GM12878 (cell line): ENCODE results near the gene CIAO2A. TPM values are rescaled to one million over a fixed set of nuclear protein-coding genes. Genes with fewer than 3 reads are reported as not detected.

ENCODE experiments used
- ATAC-seq: fragments of 200-7000 bp; cut with Tn5 transposase; 3 replicates; pipeline ENCODE4 v1.9.1; 2020; ENCODE audit warnings: mild to moderate bottlenecking, moderate library complexity
- BruUV-seq: library from RNA; stranded (reverse); fragments of 400-500 nt; replicated peaks from 2 replicates; lab custom pipeline; 2021; lab: Mats Ljungman, UMichigan
- CTCF ChIA-PET: fragments of 300-600 bp; sonication (Branson Sonifier 250); formaldehyde crosslinking; extraction: SDS; loops from one replicate; lab custom pipeline; 2021; ENCODE audit warnings: inconsistent platforms; lab: Yijun Ruan, JAX
- POLR2A ChIA-PET: fragments of 350-600 bp; formaldehyde crosslinking; extraction: SDS; loops from one replicate; lab custom pipeline; 2021; ENCODE audit warnings: inconsistent platforms; lab: Charles Lee
- RAD21 ChIA-PET: fragments of 300-600 bp; sonication (Branson Sonifier 250); formaldehyde crosslinking; loops from one replicate; lab custom pipeline; 2023; ENCODE audit warnings: antibody characterized with exemption; ENCODE audit not compliant: unreplicated experiment; lab: Charles Lee
- SMC1A ChIA-PET: fragments of 300-600 bp; sonication (Branson Sonifier 250); formaldehyde crosslinking; loops from one replicate; lab custom pipeline; 2023; ENCODE audit not compliant: unreplicated experiment, uncharacterized antibody; lab: Charles Lee
- DNase-seq: peaks from one replicate; pipeline ENCODE4 v3.0.0-alpha.2; 2011; ENCODE audit warnings: low read depth, low spot score
- FAIRE-seq: peaks from 3 replicates; lab custom pipeline; 2011; peaks lifted over from hg19 to GRCh38; lab: Jason Lieb, UNC
- H2AFZ ChIP-seq: 2 replicates; pipeline ENCODE4 v1.6.0; 2011; ENCODE audit warnings: low read depth, low read length, control low read depth; ENCODE audit not compliant: control insufficient read depth
- H3K27ac ChIP-seq: 2 replicates; pipeline ENCODE4 v1.5.1; 2011; ENCODE audit warnings: control low read depth; ENCODE audit not compliant: control insufficient read depth, insufficient read depth
- H3K27me3 ChIP-seq, 2 experiments: replicated peaks in 1 of 2; 2 replicates each; pipeline versions ENCODE4 v1.6.0 to v1.6.1; 2011; ENCODE audit warnings: low read length in 1 of 2; ENCODE audit not compliant: control insufficient read depth in 2 of 2, insufficient read depth in 2 of 2
- H3K36me3 ChIP-seq, 2 experiments: 2 replicates each; pipeline ENCODE4 v1.5.1; 2011; ENCODE audit warnings: low read length in 1 of 2; ENCODE audit not compliant: control insufficient read depth in 2 of 2, insufficient read depth in 2 of 2
- H3K4me1 ChIP-seq: 2 replicates; pipeline ENCODE4 v1.6.1; 2011; ENCODE audit warnings: mild to moderate bottlenecking, low read length, moderate library complexity, mixed read lengths; ENCODE audit not compliant: control insufficient read depth, insufficient read depth
- H3K4me2 ChIP-seq: 2 replicates; pipeline ENCODE4 v1.6.0; 2011; ENCODE audit warnings: control low read depth; ENCODE audit not compliant: control insufficient read depth, insufficient read depth
- H3K4me3 ChIP-seq: fragments of 200-600 bp; sonication (generic); 2 replicates; pipeline ENCODE4 v1.5.1; 2016
- H3K79me2 ChIP-seq: 2 replicates; pipeline ENCODE4 v1.6.0; 2011; ENCODE audit warnings: low read length; ENCODE audit not compliant: control insufficient read depth, insufficient read depth
- H3K9ac ChIP-seq: 2 replicates; pipeline ENCODE4 v1.8.0; 2011; ENCODE audit warnings: low read length, control low read depth, mixed read lengths; ENCODE audit not compliant: control insufficient read depth, insufficient read depth
- H3K9me3 ChIP-seq: replicated peaks from 3 replicates; pipeline ENCODE4 v1.5.1; 2011; ENCODE audit warnings: mild to moderate bottlenecking, low read length; ENCODE audit not compliant: control insufficient read depth, insufficient read depth
- H4K20me1 ChIP-seq: 2 replicates; pipeline ENCODE4 v1.6.0; 2011; ENCODE audit not compliant: control insufficient read depth, insufficient read depth
- IKZF2 ChIP-seq, 2 experiments: fragments of 450-650 bp; IDR thresholded peaks; 2 replicates each; pipeline ENCODE4 v1.6.1; 2017; ENCODE audit warnings: mild to moderate bottlenecking in 2 of 2, moderate library complexity in 2 of 2
- MTA2 ChIP-seq: fragments of 450-650 bp; IDR thresholded peaks from 2 replicates; pipeline ENCODE4 v1.6.1; 2016; ENCODE audit warnings: low read depth, mild to moderate bottlenecking, moderate library complexity
- PRDM15 ChIP-seq: fragments of 450-650 bp; formaldehyde crosslinking; IDR thresholded peaks from 2 replicates; pipeline ENCODE4 v1.4.0; 2020; ENCODE audit warnings: mild to moderate bottlenecking, moderate library complexity
- WGBS: methylation state at CpG from one replicate; pipeline ENCODE4 v1.1.6; 2016; ENCODE audit warnings: low lambda C conversion rate; ENCODE audit not compliant: insufficient replicate concordance, insufficient coverage; ENCODE audit errors: missing lambda C conversion rate; 5-methylcytosine and 5-hydroxymethylcytosine counted together
- in situ Hi-C: fragments of 300-500 bp; cut with MboI; formaldehyde crosslinking; loops from 9 replicates; pipeline ENCODE4 v1.14.3; 2018; ENCODE audit warnings: mixed read lengths
- intact Hi-C: fragments of 100-400 bp; cut with micrococcal nuclease; formaldehyde crosslinking; loops from one replicate; pipeline ENCODE4 v1.14.2; 2022; ENCODE audit not compliant: unreplicated experiment
- polyA plus RNA-seq, 11 experiments: library from polyadenylated mRNA; depleted of rRNA in 4 of 11; unstranded in 6 of 11; stranded (reverse) in 5 of 11; fragments of >200 nt; fragmentation: Nextera tagmentation in 4 of 11; fragmentation: Illumina TruSeq in 1 of 11; extraction: Ambion mirVana in 4 of 11; extraction: Trizol in 1 of 11; gene quantifications; 1 replicate in 1 of 11; 2 replicates in 10 of 11; pipeline versions ENCODE4 v1.2.1 to v1.2.3, GENCODE V29; 2011 to 2016; ENCODE audit warnings: inconsistent platforms in 2 of 11, missing spikeins in 2 of 11, low read depth in 1 of 11
- total RNA-seq, 4 experiments: library from RNA; depleted of rRNA in 3 of 4; stranded (reverse); fragments of >200 nt in 3 of 4; fragmentation: Illumina TruSeq in 1 of 4; extraction: Trizol in 1 of 4; gene quantifications; 2 replicates each; pipeline versions ENCODE4 v1.2.1 to v1.2.3, GENCODE V29; 2013 to 2021

The CIAO2A gene
- total and polyA plus RNA-seq, 10 of the 15 experiments (the other 5 are each of a cell fraction or from before 2014, with no cell fraction given): 94.5 to 400 (median 204) TPM

DNA sequence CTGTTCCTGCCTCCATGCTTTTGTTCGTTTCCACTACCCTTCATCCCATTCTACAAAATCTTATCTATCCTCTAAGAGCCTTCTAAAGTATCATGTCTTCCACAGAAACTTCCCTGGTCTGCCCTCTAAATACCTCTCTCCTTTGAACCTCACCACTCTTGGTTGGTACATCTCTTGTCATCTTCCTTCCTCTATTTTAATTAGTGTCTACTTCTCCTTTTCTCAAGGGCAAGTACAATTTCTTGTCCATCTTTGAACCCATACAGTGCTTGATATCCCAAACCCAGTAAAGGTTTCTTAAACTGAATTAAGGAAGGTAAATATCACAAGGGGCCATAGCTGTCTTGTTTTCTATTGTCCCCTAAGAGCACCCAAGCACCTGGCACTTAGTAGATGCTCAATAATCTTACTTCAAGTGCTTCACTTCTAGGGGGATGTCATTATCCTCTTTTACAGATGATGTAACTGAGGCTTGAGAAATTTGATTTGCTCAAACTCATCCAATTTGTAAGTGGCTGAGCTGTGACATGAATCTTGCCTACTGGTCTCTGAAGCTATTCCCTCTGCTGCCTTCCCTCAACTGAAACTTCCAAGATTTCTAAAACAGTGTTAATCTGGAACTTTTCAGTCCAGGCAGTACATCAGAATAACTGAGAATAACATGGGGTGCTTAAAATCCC, 44.7 kb downstream of the CIAO2A start:
- no peaks in the 10 kb centered on the region for H3K9me3 ChIP-seq
- in situ Hi-C loops (no loop called here), intact Hi-C loops (loop anchor here (5.0 kb wide), 1 partner anchor 297 kb away; no protein-coding TSS in a partner anchor)
- SMC1A ChIA-PET: interaction anchor here (0.6 to 8.9 kb wide), 11 partner anchors 16 to 768 kb away, joined by 3 to 79 read pairs (median 5); no protein-coding TSS in a partner anchor
- peaks cover 34% of the 10 kb centered on the region for H3K4me1 ChIP-seq
- RAD21 ChIA-PET: interaction anchor here (0.8 to 8.3 kb wide), 8 partner anchors 28 to 297 kb away, joined by 3 to 104 read pairs (median 4); no protein-coding TSS in a partner anchor
- POLR2A ChIA-PET: interaction anchor here (1.3 to 4.2 kb wide), 2 partner anchors 42 to 62 kb away, joined by 3 to 19 read pairs; no protein-coding TSS in a partner anchor
- H3K9ac ChIP-seq: no peak overlapping the region
- TF ChIP-seq PRDM15 (CRISPR knock-in tag) (no peak), IKZF2 (IDR thresholded peaks at IDR 0.05) (peak; percentile 21 to 36; a peak in 2 of 4 replicates), MTA2 (peak; percentile 65)
- TF ChIP-seq, all 136 proteins: peak for 2
- Histone ChIP-seq H3K27ac (no peak overlapping the region), H3K36me3 (no peaks in the 10 kb centered on the region), H3K27me3 (no peaks in the 10 kb centered on the region), H3K4me3 (no peak overlapping the region), H2AFZ (no peak overlapping the region), H4K20me1 (no peaks in the 10 kb centered on the region), H3K79me2 (peaks cover 10% of the 10 kb centered on the region), H3K4me2 (no peak overlapping the region)
- FAIRE-seq (peak; percentile 31), ATAC-seq (peak; percentile 4; the same call in 1 of the 3 replicates), DNase-seq (no peak)
- 35% methylated on average over 1 of the region's 1 CpG for WGBS
- CTCF ChIA-PET: interaction anchor here (0.6 to 6.6 kb wide), 13 partner anchors 9 to 439 kb away, joined by 3 to 62 read pairs (median 5); no protein-coding TSS in a partner anchor
- BruUV-seq: no TSS peak
